ENCODE data around the gene LCN2.
"Not testable (repeated sequence)": the region's sequence is repeated elsewhere in the genome, so short reads cannot be mapped to it uniquely, and the experiment has no call there.

LCN2 gene

DNA sequence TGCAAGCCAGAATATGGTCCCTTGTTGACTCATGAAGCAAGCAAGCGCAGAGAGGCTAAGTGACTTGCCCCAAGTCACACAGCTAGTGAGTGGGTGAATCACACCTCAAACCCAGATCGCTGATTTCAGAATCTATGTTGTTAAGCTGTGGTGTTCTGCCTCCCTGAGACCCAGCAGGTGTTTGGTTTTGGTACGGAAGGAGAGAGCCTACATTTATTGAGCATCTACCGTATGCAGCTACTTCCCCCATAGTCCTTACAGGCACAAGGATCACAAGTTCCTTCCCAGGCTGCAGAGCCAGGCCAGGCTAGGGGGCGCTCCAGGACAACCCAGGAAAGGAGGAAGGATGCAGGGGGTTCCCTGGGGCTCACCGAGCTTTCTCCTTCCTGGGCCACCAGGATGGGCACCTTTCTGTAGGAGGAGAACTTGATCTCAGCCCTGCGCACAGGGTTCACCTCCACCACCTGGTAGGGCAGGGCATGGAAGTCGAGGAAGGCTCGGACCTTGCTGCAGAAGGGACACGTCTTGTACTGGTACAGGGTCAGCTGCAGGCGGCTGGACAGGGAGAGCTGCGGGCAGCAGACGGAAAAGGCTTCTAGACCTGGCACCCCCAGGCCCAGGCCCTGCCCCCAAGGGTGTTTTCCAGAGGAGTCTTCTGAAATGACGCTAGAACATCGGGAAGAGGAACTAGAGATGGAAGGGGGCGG lies 24.2 kb upstream of the LCN2 start:
- no peaks in the 10 kb centered on the region for H3K4me1 ChIP-seq (ENCODE audit: control insufficient read depth, insufficient read depth, low read length)
- H3K27me3 ChIP-seq (ENCODE audit: control insufficient read depth, insufficient read depth, low read length) = peaks cover 5% of the 10 kb centered on the region
- no peaks in the 10 kb centered on the region for H3K9me3 ChIP-seq (ENCODE audit: control insufficient read depth, insufficient read depth, low read length)
- H3K9ac ChIP-seq (ENCODE audit: low read depth, low read length) = no peak overlapping the region
- H3K36me3 ChIP-seq (ENCODE audit: control insufficient read depth, insufficient read depth, low read length) = peaks cover 38% of the 10 kb centered on the region
- no peak overlapping the region for H3K4me3 ChIP-seq (ENCODE audit: low read depth, low read length)

DNA sequence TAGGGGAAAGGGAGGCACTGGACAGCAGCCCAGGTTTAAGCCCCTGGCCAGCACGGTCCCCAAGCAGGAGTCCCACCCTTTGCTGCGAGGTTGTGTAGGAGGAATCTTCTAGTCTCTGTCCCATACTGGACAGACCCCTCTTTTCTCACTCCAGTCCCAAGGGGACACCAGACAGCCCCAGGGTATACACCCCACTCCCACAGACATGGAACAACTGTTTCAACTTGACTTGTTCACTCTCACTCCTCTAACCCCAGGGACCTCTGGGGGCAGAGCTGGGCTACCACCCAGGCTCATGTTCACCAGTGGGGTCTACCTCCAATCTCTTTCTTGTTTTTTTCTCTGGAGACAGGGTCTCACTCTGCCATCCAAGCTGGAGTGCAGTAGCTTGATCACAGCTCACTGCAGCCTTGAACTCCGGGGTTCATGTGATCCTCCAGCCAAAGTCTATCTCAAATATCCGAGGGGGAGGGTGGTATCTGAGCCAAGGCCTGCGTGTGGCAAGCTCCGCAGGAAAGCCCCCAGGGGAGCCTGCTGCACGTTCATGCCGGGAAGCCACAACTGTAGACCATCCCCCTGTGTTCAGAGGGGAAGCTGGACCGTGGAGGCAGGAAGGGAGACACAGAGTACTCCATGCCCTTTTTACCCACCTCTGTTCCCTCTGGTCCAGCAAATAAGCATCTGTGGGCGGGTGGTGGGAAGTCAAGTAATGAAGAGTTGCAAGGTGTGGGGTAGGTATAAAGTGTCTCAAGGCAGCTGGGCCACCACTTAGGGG lies 23.5 kb upstream of the LCN2 start:
- no peaks in the 10 kb centered on the region for H3K9me3 ChIP-seq (ENCODE audit: control insufficient read depth, insufficient read depth, low read length)
- no peak overlapping the region for H3K9ac ChIP-seq (ENCODE audit: low read depth, low read length)
- H3K4me3 ChIP-seq (ENCODE audit: low read depth, low read length) = peak overlapping the region; percentile 22
- peaks cover 32% of the 10 kb centered on the region for H3K36me3 ChIP-seq (ENCODE audit: control insufficient read depth, insufficient read depth, low read length)
- H3K4me1 ChIP-seq (ENCODE audit: control insufficient read depth, insufficient read depth, low read length) = no peaks in the 10 kb centered on the region
- H3K27me3 ChIP-seq (ENCODE audit: control insufficient read depth, insufficient read depth, low read length) = peaks cover 5% of the 10 kb centered on the region

DNA sequence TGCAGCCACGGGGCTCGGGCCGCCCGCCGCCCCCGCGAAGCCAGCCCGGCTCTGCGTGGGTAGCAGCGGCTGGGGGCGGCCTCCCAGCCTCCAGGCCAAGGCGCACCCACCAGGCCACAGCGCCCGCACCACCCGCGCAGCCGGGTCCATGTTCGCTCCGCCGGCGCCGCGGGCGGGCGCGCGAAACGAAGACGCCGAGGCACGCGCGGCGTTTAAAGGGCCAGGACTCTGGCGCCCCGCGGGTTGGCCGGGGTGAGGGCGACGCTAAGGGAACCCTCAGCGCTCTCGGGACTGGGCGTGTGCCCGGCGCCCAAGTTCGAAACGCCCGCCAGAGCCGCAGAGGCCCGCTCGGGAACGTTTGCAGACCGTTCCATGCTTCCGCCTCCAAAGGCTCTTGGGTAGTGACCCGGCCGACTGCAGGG lies 21.7 kb upstream of the LCN2 start, which contains the start of gene PTGES2:
Gene PTGES2, minus strand, starts transcription at position 162 of the 422 bp plus-strand sequence. Its CDS starts 12 bp downstream, at position 150.
- H3K27me3 ChIP-seq (ENCODE audit: control insufficient read depth, insufficient read depth, low read length) = peaks cover 5% of the 10 kb centered on the region
- H3K4me3 ChIP-seq (ENCODE audit: low read depth, low read length) = peak within 1 kb of the TSS; percentile 93
- peak within 1 kb of the TSS; percentile 95 for H3K9ac ChIP-seq (ENCODE audit: low read depth, low read length)
- H3K4me1 ChIP-seq (ENCODE audit: control insufficient read depth, insufficient read depth, low read length) = no peaks in the 10 kb centered on the region
- H3K36me3 ChIP-seq (ENCODE audit: control insufficient read depth, insufficient read depth, low read length) = peaks cover 17% of the 10 kb centered on the region
- H3K9me3 ChIP-seq (ENCODE audit: control insufficient read depth, insufficient read depth, low read length) = no peaks in the 10 kb centered on the region

DNA sequence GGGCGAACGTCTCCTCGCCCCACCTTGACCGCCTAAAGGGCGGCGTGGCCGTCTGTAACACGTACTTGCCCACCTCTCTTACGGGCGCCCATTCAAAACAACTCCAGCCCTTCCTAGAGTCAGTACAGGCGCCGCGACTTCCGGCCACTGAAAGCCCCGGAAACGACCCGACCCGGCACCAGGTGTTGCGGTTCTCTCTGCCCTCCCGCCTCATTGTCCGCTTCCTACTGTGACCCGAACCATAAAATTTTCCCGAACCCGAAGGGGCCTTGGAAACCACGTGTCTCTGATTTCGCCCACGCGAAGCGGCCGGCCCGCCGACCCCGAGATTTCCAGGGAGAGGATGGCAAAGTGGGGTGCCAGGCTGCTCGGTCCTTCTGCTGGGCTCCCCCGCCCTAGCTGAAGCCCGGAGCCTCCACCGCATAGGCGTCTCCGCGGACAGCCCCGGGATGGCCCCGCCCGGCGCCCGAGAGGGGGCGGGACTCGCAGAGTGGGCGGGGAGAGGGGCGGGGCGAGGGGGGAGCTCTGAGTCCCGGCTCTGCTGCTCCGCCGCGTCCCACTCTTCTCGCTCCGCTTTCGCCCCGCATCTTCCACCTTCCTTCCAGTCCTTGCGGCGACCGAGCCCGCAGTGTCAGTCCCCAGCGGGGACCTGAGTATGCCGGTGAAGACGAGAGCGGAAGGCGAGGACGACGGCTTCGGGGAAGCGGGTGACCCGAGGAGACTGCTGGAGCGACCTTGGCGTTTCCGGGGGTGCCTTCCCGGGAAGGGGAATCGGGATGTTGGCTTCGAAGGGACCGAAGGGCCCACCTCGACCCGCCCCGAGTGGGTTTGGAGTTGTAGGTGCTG lies 21.0 kb upstream of the LCN2 start:
- peak overlapping the region; percentile 93 for H3K4me3 ChIP-seq (ENCODE audit: low read depth, low read length)
- peaks cover 5% of the 10 kb centered on the region for H3K27me3 ChIP-seq (ENCODE audit: control insufficient read depth, insufficient read depth, low read length)
- H3K4me1 ChIP-seq (ENCODE audit: control insufficient read depth, insufficient read depth, low read length) = no peaks in the 10 kb centered on the region
- H3K9ac ChIP-seq (ENCODE audit: low read depth, low read length) = peak overlapping the region; percentile 95
- peaks cover 14% of the 10 kb centered on the region for H3K36me3 ChIP-seq (ENCODE audit: control insufficient read depth, insufficient read depth, low read length)
- H3K9me3 ChIP-seq (ENCODE audit: control insufficient read depth, insufficient read depth, low read length) = no peaks in the 10 kb centered on the region

DNA sequence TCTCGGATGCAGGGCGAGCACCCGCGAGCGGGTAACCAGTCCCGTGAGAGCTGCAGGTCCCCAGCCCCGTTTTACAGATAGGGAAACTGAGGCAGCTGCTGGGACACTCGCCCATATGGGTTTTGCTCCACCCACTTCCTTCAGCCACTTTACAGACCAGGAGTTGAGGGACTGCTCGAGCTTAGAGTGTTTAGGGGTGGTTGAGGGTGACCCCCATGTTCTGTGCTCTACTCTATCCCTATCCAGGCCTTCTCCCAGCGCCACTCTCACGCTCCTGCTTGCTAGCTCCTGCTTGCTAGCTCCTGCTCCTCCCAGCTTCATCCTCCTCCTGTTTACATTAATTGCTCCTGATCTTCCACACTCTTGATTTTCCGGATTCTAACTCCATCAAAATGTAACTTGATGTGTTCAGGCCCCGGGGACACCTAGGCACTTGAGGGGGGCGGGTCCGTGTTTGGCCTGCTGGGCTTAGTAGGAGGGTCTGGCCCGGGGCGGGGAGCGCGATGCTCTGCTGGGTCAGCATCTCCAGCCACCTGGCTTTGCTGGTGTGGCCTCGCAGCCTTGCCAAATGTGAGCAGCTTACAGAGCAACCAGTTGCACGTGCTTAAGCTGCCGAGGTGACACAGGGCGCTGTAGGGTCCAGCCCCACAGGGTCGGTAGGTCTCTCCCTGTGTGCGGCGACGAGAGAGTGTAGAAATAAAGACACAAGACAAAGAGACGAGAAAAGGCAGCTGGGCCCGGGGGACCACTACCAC lies 20.2 kb upstream of the LCN2 start:
- H3K36me3 ChIP-seq (ENCODE audit: control insufficient read depth, insufficient read depth, low read length) = peaks cover 7% of the 10 kb centered on the region
- peak overlapping the region; percentile 37 for H3K9ac ChIP-seq (ENCODE audit: low read depth, low read length)
- H3K4me3 ChIP-seq (ENCODE audit: low read depth, low read length) = peak overlapping the region; percentile 93
- peaks cover 5% of the 10 kb centered on the region for H3K27me3 ChIP-seq (ENCODE audit: control insufficient read depth, insufficient read depth, low read length)
- H3K9me3 ChIP-seq (ENCODE audit: control insufficient read depth, insufficient read depth, low read length) = no peaks in the 10 kb centered on the region
- no peaks in the 10 kb centered on the region for H3K4me1 ChIP-seq (ENCODE audit: control insufficient read depth, insufficient read depth, low read length)

DNA sequence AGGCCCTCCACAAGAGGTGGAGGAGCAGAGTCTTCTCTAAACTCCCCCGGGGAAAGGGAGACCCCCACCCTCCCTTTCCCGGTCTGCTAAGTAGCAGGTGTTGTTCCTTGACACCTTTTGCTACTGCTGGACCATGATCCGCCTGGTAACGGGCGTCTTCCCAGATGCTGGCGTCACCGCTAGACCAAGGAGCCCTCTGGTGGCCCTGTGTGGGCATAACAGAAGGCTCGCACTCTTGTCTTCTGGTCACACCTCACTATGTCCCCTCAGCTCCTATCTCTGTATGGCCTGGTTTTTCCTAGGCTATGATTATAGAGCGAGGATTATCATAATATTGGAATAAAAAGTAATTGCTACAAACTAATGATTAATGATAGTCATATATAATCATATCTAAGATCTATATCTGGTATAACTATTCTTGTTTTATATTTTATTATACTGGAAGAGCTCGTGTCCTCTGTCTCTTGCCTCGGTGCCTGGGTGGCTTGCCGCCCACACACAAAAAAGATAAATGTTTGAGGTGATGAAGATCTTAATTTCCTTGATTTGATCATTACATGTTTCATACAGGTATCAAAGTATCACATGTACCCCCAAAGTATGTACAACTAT lies 19.2 kb upstream of the LCN2 start:
- H3K9me3 ChIP-seq (ENCODE audit: control insufficient read depth, insufficient read depth, low read length); H3K27me3 ChIP-seq (ENCODE audit: control insufficient read depth, insufficient read depth, low read length); H3K4me3 ChIP-seq (ENCODE audit: low read depth, low read length); H3K4me1 ChIP-seq (ENCODE audit: control insufficient read depth, insufficient read depth, low read length); H3K9ac ChIP-seq (ENCODE audit: low read depth, low read length); H3K36me3 ChIP-seq (ENCODE audit: control insufficient read depth, insufficient read depth, low read length): not testable (repeated sequence)

DNA sequence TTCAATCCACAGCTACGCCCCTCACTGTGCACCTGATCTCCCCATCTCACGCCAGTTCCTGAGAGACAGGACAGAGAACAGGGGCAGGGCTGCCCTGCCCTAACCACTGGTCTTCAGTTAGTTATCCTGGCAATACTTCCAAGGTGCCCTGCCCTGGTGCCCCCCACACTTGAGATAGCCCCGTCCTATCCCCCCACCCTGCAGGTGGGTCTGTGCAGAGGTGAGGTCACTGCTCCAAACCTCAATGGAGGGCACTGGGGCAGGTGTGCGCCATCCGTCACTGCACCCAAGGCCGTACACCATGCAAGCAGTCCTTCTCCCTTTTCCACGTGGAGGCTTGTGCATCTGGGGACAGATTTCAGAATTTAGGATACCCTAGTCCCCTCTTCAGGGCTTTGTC lies 18.6 kb upstream of the LCN2 start:
- H3K9me3 ChIP-seq (ENCODE audit: control insufficient read depth, insufficient read depth, low read length); H3K9ac ChIP-seq (ENCODE audit: low read depth, low read length); H3K4me1 ChIP-seq (ENCODE audit: control insufficient read depth, insufficient read depth, low read length); H3K27me3 ChIP-seq (ENCODE audit: control insufficient read depth, insufficient read depth, low read length); H3K36me3 ChIP-seq (ENCODE audit: control insufficient read depth, insufficient read depth, low read length); H3K4me3 ChIP-seq (ENCODE audit: low read depth, low read length): not testable (repeated sequence)

DNA sequence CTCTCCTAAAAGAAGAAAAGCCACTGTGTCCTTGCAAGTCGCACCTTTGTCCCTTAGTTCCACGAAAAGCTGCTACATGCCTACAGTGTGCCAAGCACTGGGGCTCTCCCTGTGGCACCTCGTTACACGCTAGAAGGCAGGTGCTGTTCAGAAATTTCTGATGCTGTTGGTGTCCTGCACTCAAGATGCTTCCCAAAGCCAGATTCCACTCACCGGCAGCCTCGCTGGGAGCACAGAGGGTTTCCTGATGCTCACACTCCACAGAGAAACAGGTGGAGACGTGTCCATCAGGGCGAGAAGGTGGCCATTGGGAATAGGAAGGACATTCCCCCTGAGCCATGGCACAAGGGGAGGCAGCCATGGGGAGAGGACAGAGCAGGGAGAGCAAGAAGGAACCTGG lies 17.9 kb upstream of the LCN2 start:
- H3K36me3 ChIP-seq (ENCODE audit: control insufficient read depth, insufficient read depth, low read length); H3K9ac ChIP-seq (ENCODE audit: low read depth, low read length); H3K4me3 ChIP-seq (ENCODE audit: low read depth, low read length); H3K4me1 ChIP-seq (ENCODE audit: control insufficient read depth, insufficient read depth, low read length); H3K9me3 ChIP-seq (ENCODE audit: control insufficient read depth, insufficient read depth, low read length); H3K27me3 ChIP-seq (ENCODE audit: control insufficient read depth, insufficient read depth, low read length): not testable (repeated sequence)

DNA sequence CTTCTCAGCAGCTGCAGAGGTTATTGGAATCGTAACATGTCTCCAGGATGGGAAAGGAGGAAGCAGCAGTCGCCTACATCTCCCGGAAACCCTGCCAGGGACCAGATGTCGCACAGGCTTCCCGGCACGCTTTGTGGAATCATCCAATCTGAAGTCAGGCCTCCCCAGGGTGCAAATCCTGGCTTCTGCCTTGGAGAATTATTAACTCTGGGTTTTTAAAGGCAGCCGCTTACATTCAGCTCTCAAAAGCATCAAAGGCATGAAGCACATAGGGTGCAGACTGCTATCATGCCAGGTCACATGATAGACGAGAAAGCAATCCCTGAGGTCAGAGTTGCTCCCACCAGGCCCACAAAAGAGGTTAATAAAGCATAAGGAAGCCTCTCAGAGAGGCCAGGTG lies 17.1 kb upstream of the LCN2 start:
- H3K9ac ChIP-seq (ENCODE audit: low read depth, low read length); H3K4me1 ChIP-seq (ENCODE audit: control insufficient read depth, insufficient read depth, low read length); H3K4me3 ChIP-seq (ENCODE audit: low read depth, low read length); H3K27me3 ChIP-seq (ENCODE audit: control insufficient read depth, insufficient read depth, low read length); H3K9me3 ChIP-seq (ENCODE audit: control insufficient read depth, insufficient read depth, low read length); H3K36me3 ChIP-seq (ENCODE audit: control insufficient read depth, insufficient read depth, low read length): not testable (repeated sequence)

DNA sequence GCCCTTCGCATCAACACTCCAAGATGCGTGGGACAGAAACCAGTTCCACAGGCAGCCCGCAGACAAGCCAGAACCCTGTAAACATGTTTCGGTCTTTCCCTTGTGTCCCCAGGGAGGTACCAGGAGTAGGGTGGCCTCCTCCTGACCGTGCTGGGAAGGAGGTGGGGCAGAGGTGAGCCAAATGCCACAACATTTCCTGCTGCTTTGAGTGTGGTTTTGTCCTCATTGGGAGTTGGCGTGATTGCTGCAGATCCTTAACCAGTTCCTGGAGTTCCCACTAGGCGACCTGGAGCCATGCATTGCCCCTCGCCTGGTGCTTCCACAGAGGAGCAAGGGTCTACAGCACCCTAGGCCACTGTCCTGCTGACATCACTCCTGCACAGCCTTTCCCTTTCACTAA lies 13.7 kb upstream of the LCN2 start:
- not testable (repeated sequence) for H3K36me3 ChIP-seq (ENCODE audit: control insufficient read depth, insufficient read depth, low read length); H3K9me3 ChIP-seq (ENCODE audit: control insufficient read depth, insufficient read depth, low read length); H3K4me1 ChIP-seq (ENCODE audit: control insufficient read depth, insufficient read depth, low read length); H3K9ac ChIP-seq (ENCODE audit: low read depth, low read length); H3K4me3 ChIP-seq (ENCODE audit: low read depth, low read length); H3K27me3 ChIP-seq (ENCODE audit: control insufficient read depth, insufficient read depth, low read length)
